H1 (cell line): ENCODE data around the gene TMEM138. TPM values are rescaled to one million over a fixed set of nuclear protein-coding genes. Genes with fewer than 3 reads are reported as not detected.

Experiments used
- CTCF ChIA-PET: fragments of 300-600 bp; sonication (Branson Sonifier 250); formaldehyde crosslinking; loops from one replicate; lab custom pipeline; 2021; ENCODE audit not compliant: partially characterized antibody; lab: Charles Lee
- POLR2A ChIA-PET: fragments of 300-600 bp; sonication (Branson Sonifier 250); formaldehyde crosslinking; loops from one replicate; lab custom pipeline; 2021; ENCODE audit warnings: inconsistent platforms; ENCODE audit not compliant: partially characterized antibody; lab: Charles Lee
- DNase-seq, 2 experiments: peaks; one replicate each; pipeline versions ENCODE4 v3.0.0 to v3.0.0-alpha.2; 2010 to 2022; ENCODE audit warnings: low spot score in 2 of 2, low read depth in 1 of 2, mixed read lengths in 1 of 2
- FAIRE-seq: peaks from 2 replicates; lab custom pipeline; 2011; peaks lifted over from hg19 to GRCh38; lab: Jason Lieb, UNC
- H2AFZ ChIP-seq: 2 replicates; pipeline ENCODE4 v1.8.1; 2012; ENCODE audit warnings: low read length, inconsistent platforms
- H2AK5ac ChIP-seq: 2 replicates; pipeline ENCODE4 v1.6.1; 2013; ENCODE audit warnings: low read depth, low read length
- H2BK120ac ChIP-seq: replicated peaks from 2 replicates; pipeline ENCODE3; 2013; ENCODE audit warnings: low read depth, low read length, inconsistent platforms
- H2BK12ac ChIP-seq: 2 replicates; pipeline ENCODE4 v1.6.1; 2013; ENCODE audit warnings: low read depth, low read length
- H2BK15ac ChIP-seq: 2 replicates; pipeline ENCODE4 v1.6.1; 2013; ENCODE audit warnings: low read length
- H2BK20ac ChIP-seq: 2 replicates; pipeline ENCODE4 v1.6.1; 2013; ENCODE audit warnings: low read length
- H2BK5ac ChIP-seq: 2 replicates; pipeline ENCODE4 v1.6.1; 2013; ENCODE audit warnings: low read depth, low read length
- H3K14ac ChIP-seq: 2 replicates; pipeline ENCODE4 v1.6.1; 2013; ENCODE audit warnings: inconsistent platforms; ENCODE audit not compliant: insufficient read length
- H3K18ac ChIP-seq: 2 replicates; pipeline ENCODE4 v1.6.1; 2013; ENCODE audit warnings: low read length; ENCODE audit errors: extremely low read depth
- H3K23ac ChIP-seq: 2 replicates; pipeline ENCODE4 v1.6.1; 2013; ENCODE audit warnings: inconsistent platforms; ENCODE audit not compliant: insufficient read length
- H3K23me2 ChIP-seq: 2 replicates; pipeline ENCODE4 v1.6.1; 2013; ENCODE audit warnings: low read depth, low read length
- H3K27ac ChIP-seq: 2 replicates; pipeline ENCODE4 v1.6.1; 2011; ENCODE audit warnings: low read depth, low read length, inconsistent platforms
- H3K27me3 ChIP-seq, 4 experiments: replicated peaks in 1 of 4; 1 replicate in 1 of 4; 2 replicates in 3 of 4; pipeline versions ENCODE4 v1.6.1 to v1.8.1; 2011 to 2013; ENCODE audit warnings: low read length in 3 of 4, mild to moderate bottlenecking in 3 of 4, inconsistent platforms in 2 of 4, mixed read lengths in 2 of 4, moderate library complexity in 1 of 4; ENCODE audit not compliant: control insufficient read depth in 3 of 4, insufficient read depth in 3 of 4; ENCODE audit errors: extremely low read depth in 1 of 4
- H3K36me3 ChIP-seq, 4 experiments: 2 replicates each; pipeline versions ENCODE4 v1.6.1 to v1.8.1; 2011 to 2013; ENCODE audit warnings: mild to moderate bottlenecking in 4 of 4, low read length in 3 of 4, moderate library complexity in 2 of 4, control low read depth in 1 of 4, inconsistent platforms in 1 of 4; ENCODE audit not compliant: insufficient read depth in 4 of 4, control insufficient read depth in 2 of 4
- H3K4ac ChIP-seq: replicated peaks from 2 replicates; pipeline ENCODE3; 2013; ENCODE audit warnings: low read length, low read depth, mixed read lengths, inconsistent platforms; ENCODE audit not compliant: insufficient read length
- H3K4me1 ChIP-seq, 4 experiments: replicated peaks in 1 of 4; 1 replicate in 1 of 4; 2 replicates in 3 of 4; pipeline versions ENCODE4 v1.6.1 to v1.8.1; 2011 to 2013; ENCODE audit warnings: low read length in 3 of 4, inconsistent platforms in 2 of 4, mixed read lengths in 1 of 4; ENCODE audit not compliant: insufficient read depth in 4 of 4, control insufficient read depth in 3 of 4
- H3K4me2 ChIP-seq, 2 experiments: 2 replicates each; pipeline versions ENCODE4 v1.6.1 to v1.8.1; 2011 to 2013; ENCODE audit warnings: low read depth in 2 of 2, low read length in 2 of 2, control low read depth in 1 of 2, inconsistent platforms in 1 of 2, mild to moderate bottlenecking in 1 of 2; ENCODE audit not compliant: insufficient read depth in 1 of 2
- H3K4me3 ChIP-seq, 4 experiments: fragments of 200-600, 300-600 bp in 1 of 4; sonication (generic), shearing (Covaris generic), sonication (Bioruptor Twin) in 1 of 4; 2 replicates each; pipeline versions ENCODE4 v1.5.1 to v1.8.1; 2011 to 2016; ENCODE audit warnings: low read length in 4 of 4, low read depth in 3 of 4, control low read depth in 2 of 4, inconsistent platforms in 2 of 4, mild to moderate bottlenecking in 2 of 4, mixed read lengths in 1 of 4, moderate library complexity in 1 of 4; ENCODE audit not compliant: insufficient read depth in 2 of 4; ENCODE audit errors: extremely low read depth in 1 of 4
- H3K56ac ChIP-seq: replicated peaks from 2 replicates; pipeline ENCODE3; 2013; ENCODE audit warnings: low read depth, mild to moderate bottlenecking, mixed read lengths, low read length, inconsistent platforms; ENCODE audit not compliant: insufficient read length
- H3K79me1 ChIP-seq: 2 replicates; pipeline ENCODE4 v1.6.1; 2013; ENCODE audit warnings: low read depth, low read length, control low read depth
- H3K79me2 ChIP-seq, 2 experiments: 2 replicates each; pipeline versions ENCODE4 v1.6.1 to v1.8.1; 2012 to 2013; ENCODE audit warnings: low read length in 2 of 2, mild to moderate bottlenecking in 2 of 2, inconsistent platforms in 1 of 2; ENCODE audit not compliant: insufficient read depth in 2 of 2, control insufficient read depth in 1 of 2
- H3K9ac ChIP-seq, 4 experiments: replicated peaks in 1 of 4; 1 replicate in 1 of 4; 2 replicates in 3 of 4; pipeline versions ENCODE4 v1.6.1 to v1.8.1; 2011 to 2013; ENCODE audit warnings: low read depth in 3 of 4, low read length in 3 of 4, control low read depth in 2 of 4, mild to moderate bottlenecking in 2 of 4, moderate library complexity in 2 of 4, inconsistent platforms in 1 of 4; ENCODE audit errors: extremely low read depth in 1 of 4
- H3K9me3 ChIP-seq, 2 experiments: 2 replicates each; pipeline versions ENCODE4 v1.6.1 to v1.8.1; 2012 to 2013; ENCODE audit warnings: mild to moderate bottlenecking in 2 of 2, moderate library complexity in 2 of 2, control low read depth in 1 of 2, inconsistent platforms in 1 of 2, low read depth in 1 of 2, low read length in 1 of 2, mixed read lengths in 1 of 2; ENCODE audit not compliant: insufficient read depth in 2 of 2
- H4K20me1 ChIP-seq, 2 experiments: replicated peaks in 1 of 2; 2 replicates each; pipeline versions ENCODE3 to v1.8.1; 2011 to 2013; ENCODE audit warnings: inconsistent platforms in 2 of 2, low read length in 2 of 2, mild to moderate bottlenecking in 1 of 2; ENCODE audit not compliant: insufficient read depth in 2 of 2, control insufficient read depth in 1 of 2
- H4K5ac ChIP-seq: 2 replicates; pipeline ENCODE4 v1.6.1; 2013; ENCODE audit warnings: low read length, low read depth, mixed read lengths, inconsistent platforms; ENCODE audit not compliant: insufficient read length
- H4K8ac ChIP-seq: 2 replicates; pipeline ENCODE4 v1.8.0; 2013; ENCODE audit warnings: mild to moderate bottlenecking, moderate library complexity, low read length, inconsistent platforms; ENCODE audit not compliant: insufficient read depth; ENCODE audit errors: extremely low read depth
- H4K91ac ChIP-seq: replicated peaks from 2 replicates; pipeline ENCODE3; 2013; ENCODE audit warnings: low read length, mixed read lengths, inconsistent platforms; ENCODE audit not compliant: insufficient read length
- JUN ChIP-seq: IDR thresholded peaks from 2 replicates; pipeline ENCODE4 v1.6.1; 2011; ENCODE audit warnings: low read depth, mild to moderate bottlenecking, improper control_type of control experiment, low read length
- PHF8 ChIP-seq: fragments of 200-600 bp; sonication (generic); conservative IDR thresholded peaks from 2 replicates; pipeline ENCODE4 v1.7.1; 2012; ENCODE audit warnings: low read depth, mild to moderate bottlenecking, inconsistent platforms, low read length, moderate library complexity
- RXRA ChIP-seq: IDR thresholded peaks from 2 replicates; pipeline ENCODE4 v1.6.1; 2011; ENCODE audit warnings: low read depth, mild to moderate bottlenecking, low read length, moderate library complexity; ENCODE audit not compliant: insufficient read depth
- SIX5 ChIP-seq: IDR thresholded peaks from 2 replicates; pipeline ENCODE4 v1.6.1; 2011; ENCODE audit warnings: mild to moderate bottlenecking, low read depth, low read length
- SP1 ChIP-seq: IDR thresholded peaks from 2 replicates; pipeline ENCODE4 v1.6.1; 2011; ENCODE audit warnings: low read depth, low read length
- TEAD4 ChIP-seq: IDR thresholded peaks from 2 replicates; pipeline ENCODE4 v1.6.1; 2012; ENCODE audit warnings: low read depth, low read length, inconsistent platforms, mixed read lengths
- WGBS, 2 experiments: shearing (Covaris generic) in 1 of 2; methylation state at CpG; one replicate each; pipeline versions ENCODE4 v1.1.6 to v1.1.7; 2013 to 2015; ENCODE audit warnings: low lambda C conversion rate in 2 of 2, mixed read lengths in 2 of 2, inconsistent platforms in 1 of 2, low coverage in 1 of 2, missing lambda C conversion rate in 1 of 2; ENCODE audit not compliant: insufficient replicate concordance in 2 of 2, insufficient coverage in 1 of 2, insufficient read length in 1 of 2; ENCODE audit errors: extremely low coverage in 1 of 2, missing lambda C conversion rate in 1 of 2; 5-methylcytosine and 5-hydroxymethylcytosine counted together
- polyA plus RNA-seq, 7 experiments: library from polyadenylated mRNA; depleted of rRNA in 3 of 7; stranded (reverse) in 5 of 7; unstranded in 2 of 7; fragments of >200 nt in 5 of 7; fragments of 200-250 nt in 2 of 7; gene quantifications; 1 replicate in 5 of 7; 2 replicates in 1 of 7; 4 replicates in 1 of 7; pipeline versions ENCODE4 v1.2.1 to v1.2.3, GENCODE V29; 2011 to 2013; ENCODE audit warnings: missing spikeins in 2 of 7, mixed read lengths in 2 of 7
- total RNA-seq: library from RNA; stranded (reverse); fragmentation: NEBNext Ultra II Directional; extraction: Animal tissue kit (Norgen Biotek cat#: 25700); gene quantifications from 2 replicates; pipeline ENCODE4 v1.2.1, GENCODE V29; 2021

TMEM138 gene
- total and polyA plus RNA-seq, 2 of the 8 experiments (the other 6 are each of a cell fraction or from before 2014, with no cell fraction given) = 32.9 to 59.0 TPM

DNA sequence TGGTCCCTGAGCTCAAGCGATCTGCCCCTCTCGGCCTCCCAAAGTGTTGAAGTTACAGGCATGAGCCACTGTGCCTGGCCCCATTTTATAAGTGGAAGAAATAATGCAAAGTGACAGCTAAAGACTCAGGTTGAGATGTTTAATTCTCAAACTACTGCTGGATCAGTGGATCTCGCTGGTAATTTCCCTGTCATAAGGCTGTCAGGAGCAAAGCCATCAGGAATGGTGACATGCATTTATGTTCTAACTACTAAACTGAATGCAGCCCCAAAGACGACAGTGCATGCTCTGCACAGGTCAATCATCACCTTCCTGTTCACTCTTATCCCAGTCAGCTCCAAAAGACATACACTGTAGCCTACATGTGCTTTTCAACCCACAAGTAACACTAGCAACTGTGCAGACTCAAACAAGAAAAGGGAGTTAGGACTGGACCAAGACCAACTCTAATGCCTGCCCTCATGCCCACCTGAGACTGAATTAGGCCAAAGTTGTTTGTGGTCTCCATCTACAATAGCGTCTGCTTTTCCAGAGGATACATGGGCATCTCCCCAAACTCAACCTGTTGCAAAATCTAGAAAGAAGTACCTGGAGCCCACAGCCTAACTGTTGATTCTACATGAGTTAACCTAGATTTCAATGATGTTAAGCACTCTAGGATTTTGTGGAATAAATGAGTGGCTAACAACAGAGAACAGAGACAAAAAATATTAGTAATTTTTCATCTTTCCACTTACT, 45.0 kb downstream of the TMEM138 start:
- TF ChIP-seq PHF8 = no peak
- TF ChIP-seq JUN = no peak
- TF ChIP-seq TEAD4 = no peak
- TF ChIP-seq RXRA = no peak
- TF ChIP-seq SIX5 = no peak
- no peak for TF ChIP-seq SP1
- Histone ChIP-seq H3K14ac (no peak overlapping the region), H2BK15ac (no peak overlapping the region), H3K9me3 (no peaks in the 10 kb centered on the region), H4K91ac (no peak overlapping the region), H3K9ac (no peak overlapping the region), H2BK120ac (no peak overlapping the region), H3K4ac (no peak overlapping the region), H2BK5ac (no peak overlapping the region), H4K8ac (no peak overlapping the region), H3K18ac (no peak overlapping the region), H3K79me1 (no peaks in the 10 kb centered on the region; the same call in 1 of the 2 replicates), H2BK12ac (no peak overlapping the region), H3K27ac (no peak overlapping the region), H3K4me1 (no peaks in the 10 kb centered on the region), H3K79me2 (no peaks in the 10 kb centered on the region), H3K4me3 (no peak overlapping the region), H2BK20ac (no peak overlapping the region), H4K20me1 (peaks cover 0 to 9% of the 10 kb centered on the region in 2 experiments), H3K27me3 (no peaks in the 10 kb centered on the region), H2AK5ac (no peak overlapping the region), H3K4me2 (no peak overlapping the region), H2AFZ (no peak overlapping the region), H3K56ac (no peak overlapping the region), H3K36me3 (peaks cover 49 to 88% (median 80%) of the 10 kb centered on the region in 4 experiments), H3K23me2 (no peaks in the 10 kb centered on the region), H3K23ac (no peak overlapping the region), H4K5ac (no peak overlapping the region)
- WGBS, 2 experiments = 94% methylated on average over 5 of the region's 5 CpGs; no CpG with 5 or more reads in 1 of the 2 experiments
- DNase-seq = no peak
- FAIRE-seq = no peak
- POLR2A ChIA-PET = interaction anchor here (0.7 to 3.6 kb wide), 10 partner anchors 11 to 59 kb away, joined by 3 to 11 read pairs (median 4); partner anchors contain the start of gene TMEM216
- CTCF ChIA-PET = interaction anchor here (0.7 to 0.9 kb wide), 3 partner anchors 21 to 203 kb away, joined by 4 to 5 read pairs (median 5); no protein-coding TSS in a partner anchor
